BE2C (cell line): ENCODE results near the gene ADGRL3.

Experiments used
- DNase-seq: peaks from one replicate; pipeline ENCODE4 v3.0.0-alpha.2; 2020
- H3K27me3 ChIP-seq: fragments of 250-450 bp; sonication (Bioruptor Pico); 2 replicates; pipeline ENCODE4 v1.5.1; 2020; ENCODE audit warnings: mild to moderate bottlenecking
- H3K36me3 ChIP-seq: fragments of 250-450 bp; sonication (Bioruptor Pico); 2 replicates; pipeline ENCODE4 v1.5.1; 2020; ENCODE audit warnings: mild to moderate bottlenecking
- H3K4me1 ChIP-seq: fragments of 250-450 bp; sonication (Bioruptor Pico); 2 replicates; pipeline ENCODE4 v1.5.1; 2020
- H3K4me3 ChIP-seq: 2 replicates; pipeline ENCODE4 v1.5.1; 2011; ENCODE audit warnings: low read depth, low read length
- H3K9me3 ChIP-seq: fragments of 250-450 bp; sonication (Bioruptor Pico); 2 replicates; pipeline ENCODE4 v1.5.1; 2020
- TF ChIP-seq, protein P1 (sequence below): IDR thresholded peaks from 2 replicates; pipeline ENCODE4 v1.5.1; 2012; ENCODE audit warnings: mild to moderate bottlenecking, low read depth, low read length

ADGRL3 gene

DNA sequence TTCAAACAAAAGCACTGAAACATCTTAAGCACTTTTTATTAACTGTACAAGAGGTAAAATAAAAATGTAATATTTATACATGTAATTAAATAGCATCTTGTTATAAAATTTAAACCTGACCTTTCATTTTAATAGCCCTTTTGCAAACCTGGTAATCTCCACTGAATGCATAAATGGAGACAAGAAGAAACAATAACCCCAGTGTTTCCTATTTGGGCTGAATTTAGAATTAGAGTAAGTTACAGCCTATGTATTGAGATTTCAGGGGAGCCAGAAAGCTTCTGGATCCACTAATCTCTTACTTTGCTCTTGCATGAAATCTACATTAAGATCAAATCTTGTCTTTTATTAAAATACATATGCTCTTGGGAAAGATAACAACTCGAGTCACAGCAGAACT, 261.8 kb downstream of the ADGRL3 start:
- TF ChIP-seq, protein P1, sequence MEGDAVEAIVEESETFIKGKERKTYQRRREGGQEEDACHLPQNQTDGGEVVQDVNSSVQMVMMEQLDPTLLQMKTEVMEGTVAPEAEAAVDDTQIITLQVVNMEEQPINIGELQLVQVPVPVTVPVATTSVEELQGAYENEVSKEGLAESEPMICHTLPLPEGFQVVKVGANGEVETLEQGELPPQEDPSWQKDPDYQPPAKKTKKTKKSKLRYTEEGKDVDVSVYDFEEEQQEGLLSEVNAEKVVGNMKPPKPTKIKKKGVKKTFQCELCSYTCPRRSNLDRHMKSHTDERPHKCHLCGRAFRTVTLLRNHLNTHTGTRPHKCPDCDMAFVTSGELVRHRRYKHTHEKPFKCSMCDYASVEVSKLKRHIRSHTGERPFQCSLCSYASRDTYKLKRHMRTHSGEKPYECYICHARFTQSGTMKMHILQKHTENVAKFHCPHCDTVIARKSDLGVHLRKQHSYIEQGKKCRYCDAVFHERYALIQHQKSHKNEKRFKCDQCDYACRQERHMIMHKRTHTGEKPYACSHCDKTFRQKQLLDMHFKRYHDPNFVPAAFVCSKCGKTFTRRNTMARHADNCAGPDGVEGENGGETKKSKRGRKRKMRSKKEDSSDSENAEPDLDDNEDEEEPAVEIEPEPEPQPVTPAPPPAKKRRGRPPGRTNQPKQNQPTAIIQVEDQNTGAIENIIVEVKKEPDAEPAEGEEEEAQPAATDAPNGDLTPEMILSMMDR = no peak
- no peaks in the 10 kb centered on the region for H3K36me3 ChIP-seq
- H3K4me1 ChIP-seq = no peaks in the 10 kb centered on the region
- no peaks in the 10 kb centered on the region for H3K27me3 ChIP-seq
- H3K4me3 ChIP-seq = no peak overlapping the region
- H3K9me3 ChIP-seq = no peaks in the 10 kb centered on the region
- DNase-seq = no peak

DNA sequence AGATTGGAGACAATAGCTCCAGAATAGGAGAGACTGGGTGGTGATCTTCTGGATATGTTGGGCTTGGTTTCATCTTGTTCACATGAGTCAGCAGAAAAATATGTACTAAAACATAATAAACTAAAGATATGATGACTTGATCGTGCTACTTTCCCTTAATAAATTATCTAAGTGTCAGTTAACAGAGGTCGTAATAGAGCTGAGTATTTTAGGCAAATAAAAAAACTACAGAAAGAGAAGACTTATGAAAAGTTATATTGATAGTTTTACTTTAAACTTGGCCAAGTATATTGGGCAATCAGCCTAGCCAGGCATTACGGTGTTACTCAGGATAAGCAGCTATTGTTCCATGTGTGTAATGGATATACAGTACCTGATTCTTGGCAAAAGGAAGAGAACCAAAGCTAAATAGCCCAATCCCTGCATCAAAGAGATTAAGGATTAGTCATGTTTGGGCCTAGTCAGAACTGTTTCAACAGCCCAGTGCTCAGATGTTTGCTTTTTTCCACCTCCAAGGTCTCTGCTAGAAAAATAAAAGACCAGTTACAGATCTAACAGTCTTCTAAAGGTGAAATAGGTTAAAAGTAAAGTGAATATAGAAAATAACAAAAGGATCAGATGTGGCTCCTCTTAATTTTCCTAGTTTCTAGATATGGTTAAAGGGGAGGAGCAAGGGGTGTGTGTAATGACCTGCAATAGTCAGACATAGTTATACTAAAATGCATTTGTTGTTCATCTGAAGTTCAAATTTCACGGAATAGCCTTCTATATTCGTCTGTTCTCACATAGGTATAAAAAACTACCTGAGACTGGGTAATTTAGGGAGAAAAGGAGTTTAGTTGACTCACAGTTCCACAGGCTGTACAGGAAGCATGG, 262.6 kb downstream of the ADGRL3 start:
- no peak for DNase-seq
- H3K4me3 ChIP-seq = no peak overlapping the region
- no peaks in the 10 kb centered on the region for H3K9me3 ChIP-seq
- H3K36me3 ChIP-seq = no peaks in the 10 kb centered on the region
- no peaks in the 10 kb centered on the region for H3K27me3 ChIP-seq
- TF ChIP-seq, protein P1 = no peak
- H3K4me1 ChIP-seq = no peaks in the 10 kb centered on the region

GRCh38 chr4:61468024-61468720, 268.0 kb downstream of the ADGRL3 start:
- DNase-seq = no peak
- no peak overlapping the region for H3K4me3 ChIP-seq
- H3K9me3 ChIP-seq = no peaks in the 10 kb centered on the region
- TF ChIP-seq, protein P1 = no peak
- H3K27me3 ChIP-seq = no peaks in the 10 kb centered on the region
- H3K36me3 ChIP-seq = no peaks in the 10 kb centered on the region
- no peaks in the 10 kb centered on the region for H3K4me1 ChIP-seq

DNA sequence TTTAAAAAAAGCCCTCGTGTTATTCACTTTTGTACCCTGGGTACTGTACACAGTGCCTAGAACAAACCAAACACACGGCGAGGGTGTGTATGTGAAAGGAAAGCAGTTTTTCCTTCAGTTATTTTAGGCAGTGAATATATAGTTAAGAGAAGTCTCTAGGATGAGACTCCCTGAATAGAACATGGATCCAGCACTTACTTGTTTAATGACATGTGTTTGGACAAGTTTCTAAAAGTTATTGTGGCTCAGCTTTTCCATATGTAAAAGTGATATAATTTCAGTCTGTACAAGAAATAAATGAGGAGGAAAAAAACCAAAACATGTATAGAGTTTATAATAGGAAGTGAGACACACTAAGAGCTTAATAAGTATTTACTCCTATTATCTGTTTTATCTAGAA, 273.2 kb downstream of the ADGRL3 start:
- DNase-seq = no peak
- no peaks in the 10 kb centered on the region for H3K27me3 ChIP-seq
- no peaks in the 10 kb centered on the region for H3K36me3 ChIP-seq
- no peak overlapping the region for H3K4me3 ChIP-seq
- TF ChIP-seq, protein P1 = no peak
- no peaks in the 10 kb centered on the region for H3K9me3 ChIP-seq
- no peaks in the 10 kb centered on the region for H3K4me1 ChIP-seq

- TF ChIP-seq, protein P1 = no peak
- no peak for DNase-seq
- Histone ChIP-seq H3K9me3 (no peaks in the 10 kb centered on the region), H3K4me1 (no peaks in the 10 kb centered on the region), H3K4me3 (no peak overlapping the region), H3K27me3 (no peaks in the 10 kb centered on the region), H3K36me3 (no peaks in the 10 kb centered on the region)
These were observed 278.2 kb downstream of the ADGRL3 start for GRCh38 chr4:61478340-61478739.

DNA sequence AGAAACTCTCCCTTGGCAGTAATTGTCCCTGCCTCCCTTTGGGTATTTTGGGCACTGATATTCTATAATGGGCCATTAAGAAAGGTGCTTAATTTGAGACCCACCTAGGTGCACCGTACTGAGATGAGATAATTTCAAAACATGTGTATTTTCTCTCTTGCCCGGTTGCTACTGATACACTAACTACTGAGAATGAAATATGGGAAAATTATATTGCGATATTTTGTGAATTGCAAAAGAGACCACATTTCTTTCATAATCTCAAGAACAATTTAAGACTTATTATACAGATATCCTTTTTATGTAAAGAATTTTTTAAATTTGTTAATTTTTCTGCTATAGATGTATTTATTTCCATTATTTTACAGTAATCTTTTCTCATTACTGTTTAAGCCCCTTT, 284.9 kb downstream of the ADGRL3 start:
- Histone ChIP-seq H3K36me3 (no peaks in the 10 kb centered on the region), H3K27me3 (no peaks in the 10 kb centered on the region), H3K4me1 (no peaks in the 10 kb centered on the region), H3K9me3 (no peaks in the 10 kb centered on the region), H3K4me3 (no peak overlapping the region)
- no peak for DNase-seq
- TF ChIP-seq, protein P1 = no peak
